Type B pancreatic cell (in vitro differentiated cells): ENCODE measurements around the gene CTSW. TPM values are rescaled to one million over a fixed set of nuclear protein-coding genes. Genes with fewer than 3 reads are reported as not detected.
A peak's percentile ranks its signal among the peaks of the same experiment; 100 is the strongest.

Experiments used
- DNase-seq: peaks from one replicate; pipeline ENCODE4 v3.0.0; 2021; ENCODE audit warnings: mixed read lengths; ENCODE audit not compliant: unreplicated experiment; ENCODE audit errors: extremely low spot score
- H3K27ac Mint-ChIP-seq: 2 replicates; pipeline ENCODE4 v1.8.0; 2021; ENCODE audit warnings: mild to moderate bottlenecking, mixed read lengths
- H3K27me3 Mint-ChIP-seq: 2 replicates; pipeline ENCODE4 v1.8.0; 2021; ENCODE audit warnings: mixed read lengths
- H3K36me3 Mint-ChIP-seq: 2 replicates; pipeline ENCODE4 v1.8.0; 2021; ENCODE audit warnings: mixed read lengths
- H3K4me1 Mint-ChIP-seq: one replicate; pipeline ENCODE4 v1.8.0; 2021; ENCODE audit warnings: mixed read lengths; ENCODE audit not compliant: unreplicated experiment
- H3K4me3 Mint-ChIP-seq: 2 replicates; pipeline ENCODE4 v1.8.0; 2021; ENCODE audit warnings: mild to moderate bottlenecking, mixed read lengths
- H3K9me3 Mint-ChIP-seq: 2 replicates; pipeline ENCODE4 v1.8.0; 2021; ENCODE audit warnings: mixed read lengths
- CTCF ChIP-seq: fragments of 200-600 bp; sonication (generic); conservative IDR thresholded peaks from 2 replicates; pipeline ENCODE4 v1.5.0; 2021; ENCODE audit warnings: antibody characterized with exemption, mild to moderate bottlenecking
- total RNA-seq: library from RNA; stranded (reverse); gene quantifications from 2 replicates; pipeline ENCODE4 v1.2.1, GENCODE V29; 2021; ENCODE audit warnings: low replicate concordance

Gene CTSW
- total RNA-seq, 1 donor from 2014 or later, result not detected

GRCh38 chr11:65868907-65869306 is 10.7 kb upstream of the CTSW start:
- DNase-seq, result no peak
- H3K9me3 Mint-ChIP-seq, result no peaks in the 10 kb centered on the region

GRCh38 chr11:65869643-65870306 is 9.9 kb upstream of the CTSW start:
- peak overlapping the region; percentile 36 for H3K4me3 Mint-ChIP-seq

More at GRCh38 chr11:65868907-65869306, 10.7 kb upstream of the CTSW start:
- Mint-ChIP-seq H3K4me1 (peaks cover 12% of the 10 kb centered on the region), H3K4me3 (no peak overlapping the region), H3K27ac (peak overlapping the region; percentile 56), H3K36me3 (no peaks in the 10 kb centered on the region), H3K27me3 (peaks cover 5% of the 10 kb centered on the region)
- TF ChIP-seq CTCF, result no peak

GRCh38 chr11:65870307-65870658 is 9.4 kb upstream of the CTSW start:
- Mint-ChIP-seq H3K27ac (peak overlapping the region; percentile 78), H3K4me1 (peaks cover 12% of the 10 kb centered on the region)

More at GRCh38 chr11:65869643-65870306, 9.9 kb upstream of the CTSW start:
- no peak for DNase-seq
- Mint-ChIP-seq H3K27ac (peak overlapping the region; percentile 56), H3K36me3 (no peaks in the 10 kb centered on the region), H3K9me3 (no peaks in the 10 kb centered on the region), H3K4me1 (peaks cover 12% of the 10 kb centered on the region), H3K27me3 (peaks cover 5% of the 10 kb centered on the region)
- TF ChIP-seq CTCF, result no peak

DNA sequence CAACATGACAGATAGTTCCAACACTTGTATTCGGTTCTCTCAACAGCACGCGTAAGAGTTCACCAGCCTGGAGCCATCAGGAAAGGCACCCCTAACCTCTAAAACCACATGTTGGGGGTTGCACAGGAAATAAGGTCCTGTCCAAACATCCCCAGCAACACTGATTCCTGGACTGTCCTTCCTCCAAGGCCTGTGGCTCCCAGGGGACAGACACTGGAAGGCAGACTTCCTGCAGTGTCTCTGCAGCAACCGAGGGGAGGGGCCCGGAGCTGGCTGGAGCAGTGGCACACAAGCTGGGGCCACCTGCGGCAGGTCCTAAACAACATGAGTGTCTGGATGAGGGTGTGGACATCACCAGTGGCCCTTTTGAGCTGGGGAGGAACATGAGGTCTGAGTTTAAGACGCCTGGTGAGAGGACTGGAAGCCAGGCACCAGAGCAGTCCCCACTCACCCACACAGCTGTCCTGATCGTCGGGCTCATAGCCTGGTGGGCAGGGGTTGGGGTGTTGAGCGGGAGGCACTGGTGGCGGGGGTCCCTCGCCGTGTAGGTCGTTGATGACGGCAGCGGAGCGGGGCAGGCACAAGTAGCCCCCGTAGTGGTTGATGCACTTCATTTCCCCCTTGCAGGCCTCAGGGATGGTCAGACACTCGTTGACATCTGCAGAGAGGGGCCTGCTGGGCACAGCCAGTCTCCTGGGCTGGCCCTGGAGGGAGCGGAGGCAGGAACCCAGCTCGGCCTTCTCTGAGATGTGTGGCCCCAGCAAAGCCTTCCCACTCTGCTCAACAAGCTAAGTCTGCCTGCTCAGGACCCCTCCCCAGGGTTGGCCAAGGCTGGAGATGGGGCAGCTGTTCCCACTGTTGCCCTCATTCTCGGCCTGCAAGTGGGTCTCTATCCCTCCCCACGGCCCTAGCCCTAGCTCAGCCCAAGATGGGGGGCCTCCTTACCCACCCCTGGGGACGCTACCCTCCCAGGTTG is 8.6 kb upstream of the CTSW start:
- peaks cover 12% of the 10 kb centered on the region for H3K4me1 Mint-ChIP-seq

More at GRCh38 chr11:65870307-65870658, 9.4 kb upstream of the CTSW start:
- TF ChIP-seq CTCF, result no peak
- H3K4me3 Mint-ChIP-seq, result peak overlapping the region; percentile 61
- no peaks in the 10 kb centered on the region for H3K9me3 Mint-ChIP-seq
- peaks cover 5% of the 10 kb centered on the region for H3K27me3 Mint-ChIP-seq
- H3K36me3 Mint-ChIP-seq, result no peaks in the 10 kb centered on the region
- DNase-seq, result no peak

More for the DNA sequence above, 8.6 kb upstream of the CTSW start:
- H3K4me3 Mint-ChIP-seq, result peak overlapping the region; percentile 69
- peak overlapping the region; percentile 78 for H3K27ac Mint-ChIP-seq
- H3K27me3 Mint-ChIP-seq, result peaks cover 5% of the 10 kb centered on the region
- DNase-seq, result no peak
- H3K36me3 Mint-ChIP-seq, result no peaks in the 10 kb centered on the region
- no peaks in the 10 kb centered on the region for H3K9me3 Mint-ChIP-seq
- TF ChIP-seq CTCF, result no peak
